ENCODE measurements around the gene CABLES1.

GRCh38 chr18:23162473-23162872 is 27.2 kb downstream of the CABLES1 start:
- TF ChIP-seq CTCF (IDR thresholded peaks at IDR 0.05 in 4 of 5, conservative IDR thresholded peaks at IDR 0.05 in 1 of 5) (no peak), POLR2A (IDR thresholded peaks at IDR 0.05) (no peak)
